ENCODE measurements around the gene OGFR. TPM values are rescaled to one million over a fixed set of nuclear protein-coding genes. Genes with fewer than 3 reads are reported as not detected.

The OGFR gene
- polyA plus RNA-seq, 3 donors, result 47.8 to 114 (median 79.3) TPM

- H3K4me3 ChIP-seq (replicated peaks in 1 of 3; ENCODE audit: low read depth in 2 of 3, low read length in 3 of 3), result peak overlapping the region; percentile 77 to 91 (median 88)
- H2AFZ ChIP-seq (ENCODE audit: insufficient read depth, low read depth, low read length, poor library complexity, severe bottlenecking), result no peak overlapping the region
- peak overlapping the region; percentile 94 for H3K4me2 ChIP-seq (replicated peaks; ENCODE audit: extremely low read depth, low read length, poor library complexity, severe bottlenecking)
- TF ChIP-seq, protein P1, sequence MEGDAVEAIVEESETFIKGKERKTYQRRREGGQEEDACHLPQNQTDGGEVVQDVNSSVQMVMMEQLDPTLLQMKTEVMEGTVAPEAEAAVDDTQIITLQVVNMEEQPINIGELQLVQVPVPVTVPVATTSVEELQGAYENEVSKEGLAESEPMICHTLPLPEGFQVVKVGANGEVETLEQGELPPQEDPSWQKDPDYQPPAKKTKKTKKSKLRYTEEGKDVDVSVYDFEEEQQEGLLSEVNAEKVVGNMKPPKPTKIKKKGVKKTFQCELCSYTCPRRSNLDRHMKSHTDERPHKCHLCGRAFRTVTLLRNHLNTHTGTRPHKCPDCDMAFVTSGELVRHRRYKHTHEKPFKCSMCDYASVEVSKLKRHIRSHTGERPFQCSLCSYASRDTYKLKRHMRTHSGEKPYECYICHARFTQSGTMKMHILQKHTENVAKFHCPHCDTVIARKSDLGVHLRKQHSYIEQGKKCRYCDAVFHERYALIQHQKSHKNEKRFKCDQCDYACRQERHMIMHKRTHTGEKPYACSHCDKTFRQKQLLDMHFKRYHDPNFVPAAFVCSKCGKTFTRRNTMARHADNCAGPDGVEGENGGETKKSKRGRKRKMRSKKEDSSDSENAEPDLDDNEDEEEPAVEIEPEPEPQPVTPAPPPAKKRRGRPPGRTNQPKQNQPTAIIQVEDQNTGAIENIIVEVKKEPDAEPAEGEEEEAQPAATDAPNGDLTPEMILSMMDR (IDR thresholded peaks at IDR 0.05), result no peak
- H3K27ac Mint-ChIP-seq, result peak overlapping the region; percentile 94 to 98 (median 95)
- H3K36me3 Mint-ChIP-seq, result peaks cover 41 to 57% of the 10 kb centered on the region in 2 donors
- peaks cover 0 to 7% (median under 1%) of the 10 kb centered on the region in 3 donors for H3K27me3 Mint-ChIP-seq (ENCODE audit: low read depth in 3 of 3)
- intact Hi-C loops (cut with micrococcal nuclease), result loop anchor here (5.0 to 10.0 kb wide), 6 partner anchors 139 to 661 kb away; partner anchors contain the start of genes ADRM1 (in 2 of the 2), PSMA7 (in 1 of the 2), RPS21 (in 1 of the 2) and SS18L1 (in 1 of the 2)
- H3K4me1 ChIP-seq (ENCODE audit: control insufficient read depth in 1 of 2, insufficient read depth in 2 of 2, low read length in 2 of 2), result peaks cover 56 to 58% of the 10 kb centered on the region in 2 donors
- peaks cover 55% of the 10 kb centered on the region for H4K20me1 ChIP-seq (ENCODE audit: insufficient read depth, low read length)
- no peaks in the 10 kb centered on the region for H3K9me3 Mint-ChIP-seq
- under 1% methylated on average over 23 of the region's 25 CpGs for WGBS (ENCODE audit: insufficient coverage)
- no peaks in the 10 kb centered on the region for H3K27me3 ChIP-seq (ENCODE audit: control insufficient read depth in 2 of 2, insufficient read depth in 2 of 2, low read length in 2 of 2)
- H3K79me2 ChIP-seq (ENCODE audit: insufficient read depth, low read length), result peaks cover 57% of the 10 kb centered on the region
- peak overlapping the region; percentile 90 for H3K9ac ChIP-seq (ENCODE audit: insufficient read depth, low read length, poor library complexity, severe bottlenecking)
- peaks cover 49% of the 10 kb centered on the region for H3K4me1 Mint-ChIP-seq
- peak; percentile 78 to 87 (median 87) for DNase-seq
- H3K27ac ChIP-seq (ENCODE audit: low read depth in 1 of 2, low read length in 2 of 2), result peak overlapping the region; percentile 90 to 93
- H3K9me3 ChIP-seq (replicated peaks in 1 of 2; ENCODE audit: control insufficient read depth in 1 of 2, insufficient read depth in 1 of 2, low read length in 2 of 2), result no peaks in the 10 kb centered on the region
- H3K36me3 ChIP-seq (replicated peaks in 1 of 2; ENCODE audit: control insufficient read depth in 1 of 2, insufficient read depth in 2 of 2, low read length in 2 of 2), result peaks cover 50% of the 10 kb centered on the region in 2 donors
- peak overlapping the region; percentile 90 to 95 for H3K4me3 Mint-ChIP-seq
Measured at GRCh38 chr20:62805711-62806382, 1.2 kb downstream of the OGFR start.

GRCh38 chr20:62806383-62807050 lies 1.9 kb downstream of the OGFR start:
- H3K9ac ChIP-seq (ENCODE audit: insufficient read depth, low read length, poor library complexity, severe bottlenecking), result peak overlapping the region; percentile 90
- H3K9me3 ChIP-seq (replicated peaks in 1 of 2; ENCODE audit: control insufficient read depth in 1 of 2, insufficient read depth in 1 of 2, low read length in 2 of 2), result no peaks in the 10 kb centered on the region
- peaks cover 57% of the 10 kb centered on the region for H3K79me2 ChIP-seq (ENCODE audit: insufficient read depth, low read length)
- H3K4me3 ChIP-seq (replicated peaks in 1 of 3; ENCODE audit: low read depth in 2 of 3, low read length in 3 of 3), result peak overlapping the region; percentile 77 to 91 (median 88)
- H3K27me3 Mint-ChIP-seq (ENCODE audit: low read depth in 3 of 3), result peaks cover 0 to 7% (median 5%) of the 10 kb centered on the region in 3 donors
- intact Hi-C loops (cut with micrococcal nuclease), result loop anchor here (5.0 to 10.0 kb wide), 6 partner anchors 139 to 662 kb away; partner anchors contain the start of genes ADRM1 (in 2 of the 2), PSMA7 (in 1 of the 2), RPS21 (in 1 of the 2) and SS18L1 (in 1 of the 2)
- H2AFZ ChIP-seq (ENCODE audit: insufficient read depth, low read depth, low read length, poor library complexity, severe bottlenecking), result no peak overlapping the region
- no peak for DNase-seq
- WGBS (ENCODE audit: insufficient coverage), result 88% methylated on average over 7 of the region's 11 CpGs
- TF ChIP-seq, protein P1 (IDR thresholded peaks at IDR 0.05), result no peak
- H4K20me1 ChIP-seq (ENCODE audit: insufficient read depth, low read length), result peaks cover 61% of the 10 kb centered on the region
- peak overlapping the region; percentile 90 to 95 for H3K4me3 Mint-ChIP-seq
- peaks cover 50% of the 10 kb centered on the region in 2 donors for H3K36me3 ChIP-seq (replicated peaks in 1 of 2; ENCODE audit: control insufficient read depth in 1 of 2, insufficient read depth in 2 of 2, low read length in 2 of 2)
- peak overlapping the region; percentile 94 to 98 (median 95) for H3K27ac Mint-ChIP-seq
- peak overlapping the region; percentile 94 for H3K4me2 ChIP-seq (replicated peaks; ENCODE audit: extremely low read depth, low read length, poor library complexity, severe bottlenecking)
- no peaks in the 10 kb centered on the region for H3K27me3 ChIP-seq (ENCODE audit: control insufficient read depth in 2 of 2, insufficient read depth in 2 of 2, low read length in 2 of 2)
- H3K4me1 Mint-ChIP-seq, result peaks cover 49% of the 10 kb centered on the region
- H3K4me1 ChIP-seq (ENCODE audit: control insufficient read depth in 1 of 2, insufficient read depth in 2 of 2, low read length in 2 of 2), result peaks cover 56 to 58% of the 10 kb centered on the region in 2 donors
- H3K27ac ChIP-seq (ENCODE audit: low read depth in 1 of 2, low read length in 2 of 2), result peak overlapping the region; percentile 90 to 93
- peaks cover 39 to 57% of the 10 kb centered on the region in 2 donors for H3K36me3 Mint-ChIP-seq
- no peaks in the 10 kb centered on the region for H3K9me3 Mint-ChIP-seq
